ENCODE measurements around the gene ERN1.

Gene ERN1

GRCh38 chr17:64135000-64135399 lies 5.1 kb upstream of the ERN1 start:
- no peak overlapping the region for H3K14ac ChIP-seq (ENCODE audit: low read length)
- no CpG with 5 or more reads among the region's 6 CpGs for WGBS, 2 donors (ENCODE audit: extremely low coverage in 2 of 2, insufficient read length in 2 of 2, insufficient replicate concordance in 1 of 2)
- no peak overlapping the region for H3K27ac ChIP-seq (replicated peaks; ENCODE audit: low read length)
- H3K27me3 ChIP-seq (ENCODE audit: control insufficient read depth in 3 of 3, insufficient read depth in 3 of 3, low read depth in 1 of 3, low read length in 3 of 3), result peaks cover 0 to 14% (median 8%) of the 10 kb centered on the region in 3 experiments
- no peak for DNase-seq (ENCODE audit: low spot score)
- H3K36me3 ChIP-seq (replicated peaks in 1 of 2; ENCODE audit: control insufficient read depth in 2 of 2, insufficient read depth in 2 of 2, low read length in 2 of 2), result no peaks in the 10 kb centered on the region
- H3K4me1 ChIP-seq (ENCODE audit: control insufficient read depth in 2 of 2, insufficient read depth in 1 of 2, low read depth in 1 of 2, low read length in 2 of 2), result peaks cover 0 to 3% of the 10 kb centered on the region in 2 donors
- H3K4me2 ChIP-seq (ENCODE audit: insufficient read depth, low read length, poor library complexity, severe bottlenecking), result no peak overlapping the region
- no peak overlapping the region for H3K23ac ChIP-seq (ENCODE audit: low read depth, low read length, poor library complexity)
- no peak overlapping the region for H2BK15ac ChIP-seq (ENCODE audit: low read length)
- no peak overlapping the region for H2AFZ ChIP-seq (ENCODE audit: low read length)
- H3K4me3 ChIP-seq (ENCODE audit: low read length in 2 of 2), result no peak overlapping the region
- no peak overlapping the region for H3K18ac ChIP-seq (ENCODE audit: low read length)
- H4K91ac ChIP-seq (ENCODE audit: low read depth, low read length, poor library complexity), result no peak overlapping the region
- H2BK120ac ChIP-seq (ENCODE audit: low read depth, low read length), result no peak overlapping the region
- no peak overlapping the region for H3K9ac ChIP-seq (ENCODE audit: low read depth, low read length, poor library complexity)
- no peak overlapping the region for H4K8ac ChIP-seq (ENCODE audit: low read depth, low read length)
- no peak overlapping the region for H2AK5ac ChIP-seq (ENCODE audit: low read depth, low read length)
- no peak overlapping the region for H2BK5ac ChIP-seq (ENCODE audit: low read length)
- H3K79me1 ChIP-seq (ENCODE audit: low read depth, low read length), result no peaks in the 10 kb centered on the region
- peaks cover 0 to 2% of the 10 kb centered on the region in 2 donors for H3K9me3 ChIP-seq (replicated peaks in 1 of 2; ENCODE audit: control insufficient read depth in 2 of 2, insufficient read depth in 1 of 2, low read depth in 1 of 2, low read length in 2 of 2)
- no peak overlapping the region for H3K4ac ChIP-seq (ENCODE audit: low read length)
- H2BK12ac ChIP-seq (ENCODE audit: low read length), result no peak overlapping the region

- H3K14ac ChIP-seq (ENCODE audit: low read length), result no peak overlapping the region
- H3K18ac ChIP-seq (ENCODE audit: low read length), result no peak overlapping the region
- H2BK120ac ChIP-seq (ENCODE audit: low read depth, low read length), result no peak overlapping the region
- H3K79me1 ChIP-seq (ENCODE audit: low read depth, low read length), result no peaks in the 10 kb centered on the region
- no peak overlapping the region for H4K91ac ChIP-seq (ENCODE audit: low read depth, low read length, poor library complexity)
- no CpG with 5 or more reads among the region's 6 CpGs for WGBS, 2 donors (ENCODE audit: extremely low coverage in 2 of 2, insufficient read length in 2 of 2, insufficient replicate concordance in 1 of 2)
- H3K36me3 ChIP-seq (replicated peaks in 1 of 2; ENCODE audit: control insufficient read depth in 2 of 2, insufficient read depth in 2 of 2, low read length in 2 of 2), result no peaks in the 10 kb centered on the region
- no peak overlapping the region for H4K8ac ChIP-seq (ENCODE audit: low read depth, low read length)
- no peak overlapping the region for H3K4me3 ChIP-seq (ENCODE audit: low read length in 2 of 2)
- H3K4me2 ChIP-seq (ENCODE audit: insufficient read depth, low read length, poor library complexity, severe bottlenecking), result no peak overlapping the region
- H3K27me3 ChIP-seq (ENCODE audit: control insufficient read depth in 3 of 3, insufficient read depth in 3 of 3, low read depth in 1 of 3, low read length in 3 of 3), result peaks cover 0 to 14% (median 8%) of the 10 kb centered on the region in 3 experiments
- no peak for DNase-seq (ENCODE audit: low spot score)
- no peak overlapping the region for H3K27ac ChIP-seq (replicated peaks; ENCODE audit: low read length)
- H3K4me1 ChIP-seq (ENCODE audit: control insufficient read depth in 2 of 2, insufficient read depth in 1 of 2, low read depth in 1 of 2, low read length in 2 of 2), result peaks cover 0 to 3% of the 10 kb centered on the region in 2 donors
- H3K9ac ChIP-seq (ENCODE audit: low read depth, low read length, poor library complexity), result no peak overlapping the region
- H3K4ac ChIP-seq (ENCODE audit: low read length), result no peak overlapping the region
- no peak overlapping the region for H3K23ac ChIP-seq (ENCODE audit: low read depth, low read length, poor library complexity)
- peaks cover 0 to 2% of the 10 kb centered on the region in 2 donors for H3K9me3 ChIP-seq (replicated peaks in 1 of 2; ENCODE audit: control insufficient read depth in 2 of 2, insufficient read depth in 1 of 2, low read depth in 1 of 2, low read length in 2 of 2)
- H2BK5ac ChIP-seq (ENCODE audit: low read length), result no peak overlapping the region
- H2BK15ac ChIP-seq (ENCODE audit: low read length), result no peak overlapping the region
- no peak overlapping the region for H2BK12ac ChIP-seq (ENCODE audit: low read length)
- no peak overlapping the region for H2AK5ac ChIP-seq (ENCODE audit: low read depth, low read length)
- no peak overlapping the region for H2AFZ ChIP-seq (ENCODE audit: low read length)
Measured at GRCh38 chr17:64134216-64134970, 4.4 kb upstream of the ERN1 start.

GRCh38 chr17:64133546-64134215 lies 3.7 kb upstream of the ERN1 start:
- DNase-seq (ENCODE audit: low spot score), result peak; percentile 49
- H2BK12ac ChIP-seq (ENCODE audit: low read length), result no peak overlapping the region

GRCh38 chr17:64131606-64132270 lies 1.8 kb upstream of the ERN1 start:
- no peaks in the 10 kb centered on the region for H3K79me1 ChIP-seq (ENCODE audit: low read depth, low read length)
- H2BK120ac ChIP-seq (ENCODE audit: low read depth, low read length), result no peak overlapping the region
- no peak overlapping the region for H3K14ac ChIP-seq (ENCODE audit: low read length)
- H3K4me3 ChIP-seq (ENCODE audit: low read length in 2 of 2), result no peak overlapping the region
- no peak overlapping the region for H3K23ac ChIP-seq (ENCODE audit: low read depth, low read length, poor library complexity)
- no peak overlapping the region for H3K4ac ChIP-seq (ENCODE audit: low read length)
- peaks cover 4 to 6% of the 10 kb centered on the region in 2 donors for H3K4me1 ChIP-seq (ENCODE audit: control insufficient read depth in 2 of 2, insufficient read depth in 1 of 2, low read depth in 1 of 2, low read length in 2 of 2)
- H3K4me2 ChIP-seq (ENCODE audit: insufficient read depth, low read length, poor library complexity, severe bottlenecking), result no peak overlapping the region
- no peak overlapping the region for H2BK5ac ChIP-seq (ENCODE audit: low read length)
- no peak overlapping the region for H2BK15ac ChIP-seq (ENCODE audit: low read length)
- DNase-seq (ENCODE audit: low spot score), result no peak
- no CpG with 5 or more reads among the region's 5 CpGs for WGBS, 2 donors (ENCODE audit: extremely low coverage in 2 of 2, insufficient read length in 2 of 2, insufficient replicate concordance in 1 of 2)
- H3K18ac ChIP-seq (ENCODE audit: low read length), result no peak overlapping the region
- no peak overlapping the region for H2BK12ac ChIP-seq (ENCODE audit: low read length)
- peaks cover 0 to 14% (median 14%) of the 10 kb centered on the region in 3 experiments for H3K27me3 ChIP-seq (ENCODE audit: control insufficient read depth in 3 of 3, insufficient read depth in 3 of 3, low read depth in 1 of 3, low read length in 3 of 3)
- H2AFZ ChIP-seq (ENCODE audit: low read length), result no peak overlapping the region
- peaks cover 0 to 2% of the 10 kb centered on the region in 2 donors for H3K9me3 ChIP-seq (replicated peaks in 1 of 2; ENCODE audit: control insufficient read depth in 2 of 2, insufficient read depth in 1 of 2, low read depth in 1 of 2, low read length in 2 of 2)
- H3K27ac ChIP-seq (replicated peaks; ENCODE audit: low read length), result no peak overlapping the region
- H2AK5ac ChIP-seq (ENCODE audit: low read depth, low read length), result peak overlapping the region; percentile 78
- no peaks in the 10 kb centered on the region for H3K36me3 ChIP-seq (replicated peaks in 1 of 2; ENCODE audit: control insufficient read depth in 2 of 2, insufficient read depth in 2 of 2, low read length in 2 of 2)
- H3K9ac ChIP-seq (ENCODE audit: low read depth, low read length, poor library complexity), result no peak overlapping the region
- no peak overlapping the region for H4K91ac ChIP-seq (ENCODE audit: low read depth, low read length, poor library complexity)
- H4K8ac ChIP-seq (ENCODE audit: low read depth, low read length), result no peak overlapping the region

More at GRCh38 chr17:64133546-64134215, 3.7 kb upstream of the ERN1 start:
- Histone ChIP-seq H2BK15ac (ENCODE audit: low read length) (no peak overlapping the region), H3K79me1 (ENCODE audit: low read depth, low read length) (no peaks in the 10 kb centered on the region), H3K18ac (ENCODE audit: low read length) (no peak overlapping the region), H3K4me3 (ENCODE audit: low read length in 2 of 2) (no peak overlapping the region), H3K9me3 (replicated peaks in 1 of 2; ENCODE audit: control insufficient read depth in 2 of 2, insufficient read depth in 1 of 2, low read depth in 1 of 2, low read length in 2 of 2) (peaks cover 0 to 2% of the 10 kb centered on the region in 2 donors), H3K27ac (replicated peaks; ENCODE audit: low read length) (no peak overlapping the region), H2BK120ac (ENCODE audit: low read depth, low read length) (no peak overlapping the region), H4K8ac (ENCODE audit: low read depth, low read length) (no peak overlapping the region), H2AK5ac (ENCODE audit: low read depth, low read length) (no peak overlapping the region), H3K4me2 (ENCODE audit: insufficient read depth, low read length, poor library complexity, severe bottlenecking) (no peak overlapping the region), H3K23ac (ENCODE audit: low read depth, low read length, poor library complexity) (no peak overlapping the region), H2BK5ac (ENCODE audit: low read length) (no peak overlapping the region), H4K91ac (ENCODE audit: low read depth, low read length, poor library complexity) (no peak overlapping the region), H2AFZ (ENCODE audit: low read length) (no peak overlapping the region), H3K36me3 (replicated peaks in 1 of 2; ENCODE audit: control insufficient read depth in 2 of 2, insufficient read depth in 2 of 2, low read length in 2 of 2) (no peaks in the 10 kb centered on the region), H3K9ac (ENCODE audit: low read depth, low read length, poor library complexity) (no peak overlapping the region), H3K4me1 (ENCODE audit: control insufficient read depth in 2 of 2, insufficient read depth in 1 of 2, low read depth in 1 of 2, low read length in 2 of 2) (peaks cover 4 to 5% of the 10 kb centered on the region in 2 donors), H3K14ac (ENCODE audit: low read length) (no peak overlapping the region), H3K27me3 (ENCODE audit: control insufficient read depth in 3 of 3, insufficient read depth in 3 of 3, low read depth in 1 of 3, low read length in 3 of 3) (peaks cover 0 to 14% (median 14%) of the 10 kb centered on the region in 3 experiments), H3K4ac (ENCODE audit: low read length) (no peak overlapping the region)
- no CpG with 5 or more reads among the region's 8 CpGs for WGBS, 2 donors (ENCODE audit: extremely low coverage in 2 of 2, insufficient read length in 2 of 2, insufficient replicate concordance in 1 of 2)
